Colonic mucosa (tissue), 4 donors: ENCODE results near the gene MAP4K5. TPM values are rescaled to one million over a fixed set of nuclear protein-coding genes. Genes with fewer than 3 reads are reported as not detected.

Source experiments
- DNase-seq: peaks from one replicate; pipeline ENCODE4 v3.0.0-alpha.2; 2020
- H3K27ac ChIP-seq: fragments of 200-600 bp; one replicate; pipeline ENCODE4 v1.8.0; 2021
- H3K27me3 ChIP-seq: fragments of 200-600 bp; one replicate; pipeline ENCODE4 v1.8.0; 2021
- H3K36me3 ChIP-seq: fragments of 200-600 bp; one replicate; pipeline ENCODE4 v1.8.0; 2021
- H3K4me1 ChIP-seq: fragments of 200-600 bp; one replicate; pipeline ENCODE4 v1.8.0; 2021; ENCODE audit warnings: mild to moderate bottlenecking
- H3K4me3 ChIP-seq: fragments of 200-600 bp; one replicate; pipeline ENCODE4 v1.8.0; 2021
- H3K9ac ChIP-seq, 2 donors: one replicate each; pipeline ENCODE4 v1.7.0; 2013; ENCODE audit warnings: control low read depth in 2 of 2, low read depth in 2 of 2, low read length in 2 of 2
- H3K9me3 ChIP-seq: fragments of 200-600 bp; one replicate; pipeline ENCODE4 v1.8.0; 2021
- CTCF ChIP-seq: fragments of 200-600 bp; IDR thresholded peaks from one replicate; pipeline ENCODE4 v1.8.0; 2022; ENCODE audit warnings: antibody characterized with exemption, mild to moderate bottlenecking
- intact Hi-C: fragments of 100-400 bp; cut with DNase I; formaldehyde crosslinking; loops from one replicate; pipeline ENCODE4 v1.14.1; 2022
- total RNA-seq, 2 donors: library from RNA; stranded (reverse); fragmentation: NEBNext Ultra II Directional in 1 of 2; extraction: Animal tissue kit (Norgen Biotek cat#: 25700) in 1 of 2; gene quantifications; one replicate each; pipeline ENCODE4 v1.2.1, GENCODE V29; 2021
- donor health status: healthy.
- donor health status: DM: no; HTN: no; CAD: no.
- donor health status: DM: no; HTN: no; CAD: no.

Gene MAP4K5
- total RNA-seq, 2 donors from 2014 or later = 39.0 to 43.3 TPM

- H3K9ac ChIP-seq = no peak overlapping the region
- DNase-seq = no peak
- no peak overlapping the region for H3K27ac ChIP-seq
- H3K36me3 ChIP-seq = no peaks in the 10 kb centered on the region
- TF ChIP-seq CTCF = no peak
- no peaks in the 10 kb centered on the region for H3K9me3 ChIP-seq
- no peaks in the 10 kb centered on the region for H3K27me3 ChIP-seq
- intact Hi-C loops = no loop called here
- H3K4me3 ChIP-seq = no peak overlapping the region
- H3K4me1 ChIP-seq = no peaks in the 10 kb centered on the region
Measured at GRCh38 chr14:50425105-50425504, 107.3 kb downstream of the MAP4K5 start.

- Histone ChIP-seq H3K4me1 (no peaks in the 10 kb centered on the region), H3K27me3 (no peaks in the 10 kb centered on the region), H3K9me3 (no peaks in the 10 kb centered on the region), H3K27ac (no peak overlapping the region), H3K36me3 (no peaks in the 10 kb centered on the region), H3K9ac (no peak overlapping the region), H3K4me3 (no peak overlapping the region)
- no peak for TF ChIP-seq CTCF
- DNase-seq = no peak
- intact Hi-C loops = no loop called here
Measured at GRCh38 chr14:50423529-50423928, 108.8 kb downstream of the MAP4K5 start.

GRCh38 chr14:50421499-50421898 is 110.9 kb downstream of the MAP4K5 start:
- DNase-seq = no peak
- Histone ChIP-seq H3K36me3 (no peaks in the 10 kb centered on the region), H3K9me3 (no peaks in the 10 kb centered on the region), H3K9ac (no peak overlapping the region), H3K27me3 (no peaks in the 10 kb centered on the region), H3K4me3 (no peak overlapping the region), H3K27ac (no peak overlapping the region), H3K4me1 (no peaks in the 10 kb centered on the region)
- TF ChIP-seq CTCF = no peak
- intact Hi-C loops = no loop called here

- no peaks in the 10 kb centered on the region for H3K4me1 ChIP-seq
- H3K4me3 ChIP-seq = no peak overlapping the region
- H3K27ac ChIP-seq = no peak overlapping the region
- H3K9me3 ChIP-seq = no peaks in the 10 kb centered on the region
- TF ChIP-seq CTCF = no peak
- H3K9ac ChIP-seq = no peak overlapping the region
- no peaks in the 10 kb centered on the region for H3K27me3 ChIP-seq
- intact Hi-C loops = no loop called here
- DNase-seq = no peak
- H3K36me3 ChIP-seq = no peaks in the 10 kb centered on the region
Measured at GRCh38 chr14:50417853-50418252, 114.5 kb downstream of the MAP4K5 start.

- Histone ChIP-seq H3K9me3 (no peaks in the 10 kb centered on the region), H3K4me3 (no peak overlapping the region), H3K9ac (no peak overlapping the region), H3K27ac (no peak overlapping the region), H3K27me3 (no peaks in the 10 kb centered on the region), H3K4me1 (no peaks in the 10 kb centered on the region), H3K36me3 (no peaks in the 10 kb centered on the region)
- TF ChIP-seq CTCF = no peak
- DNase-seq = no peak
- intact Hi-C loops = no loop called here
Measured at GRCh38 chr14:50410921-50411320, 121.4 kb downstream of the MAP4K5 start.

- H3K36me3 ChIP-seq = no peaks in the 10 kb centered on the region
- intact Hi-C loops = no loop called here
- H3K9ac ChIP-seq = no peak overlapping the region
- no peaks in the 10 kb centered on the region for H3K9me3 ChIP-seq
- DNase-seq = no peak
- no peaks in the 10 kb centered on the region for H3K4me1 ChIP-seq
- TF ChIP-seq CTCF = no peak
- no peak overlapping the region for H3K4me3 ChIP-seq
- H3K27ac ChIP-seq = no peak overlapping the region
- H3K27me3 ChIP-seq = no peaks in the 10 kb centered on the region
Measured at GRCh38 chr14:50410071-50410470, 122.3 kb downstream of the MAP4K5 start.
